Activated CD4-positive, alpha-beta T cell treated with anti-CD3 and anti-CD28 coated beads for 1 hour (primary cell): Measurements from ENCODE around the gene TNFAIP2.
A peak's percentile ranks its signal among the peaks of the same experiment; 100 is the strongest.

Experiments used
- DNase-seq: peaks from one replicate; pipeline ENCODE4 v3.0.0-alpha.2; 2020

Gene TNFAIP2

DNA sequence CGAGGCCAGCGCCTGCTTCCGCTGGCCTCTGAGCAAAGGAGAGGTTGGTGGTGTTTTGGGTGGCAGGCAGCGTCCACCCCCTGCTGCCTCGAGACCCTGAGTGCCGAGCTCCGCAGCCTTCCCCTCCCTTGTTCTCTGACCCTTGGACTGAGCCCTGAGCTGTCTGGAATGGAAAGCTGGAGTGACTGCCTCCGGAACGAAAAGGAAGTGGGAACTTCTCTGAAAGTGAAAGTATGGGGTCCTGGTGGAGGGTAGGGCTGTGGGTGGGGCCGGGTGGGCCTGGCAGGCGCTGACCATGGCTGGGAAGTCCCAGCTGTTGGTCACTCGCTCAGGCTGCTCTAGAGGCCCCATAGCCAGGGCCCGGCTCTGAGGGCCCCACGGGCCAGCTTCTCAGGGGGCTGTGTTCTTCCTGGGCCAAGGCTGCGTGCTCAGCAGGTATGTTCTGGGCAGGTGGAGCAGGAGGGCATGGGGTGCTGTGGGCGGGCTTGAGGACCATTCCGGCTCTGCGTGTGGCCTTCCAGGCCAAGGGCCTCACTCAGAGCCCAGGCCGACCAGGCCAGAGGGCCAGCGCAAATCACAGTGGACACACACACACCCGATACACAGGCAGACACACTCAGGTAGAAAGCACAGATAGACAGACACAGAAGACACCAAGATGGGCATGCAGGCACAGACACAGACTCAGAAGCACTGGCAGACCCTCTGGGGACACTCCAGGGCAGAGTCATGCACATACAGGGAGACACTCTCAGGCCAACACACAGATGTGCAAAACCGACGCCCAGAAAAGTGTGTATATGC, 28.7 kb upstream of the TNFAIP2 start, which contains the start of gene EXOC3L4:
TSS of gene EXOC3L4 (plus strand) at position 320 of the 804 bp plus-strand sequence. CDS start 5,495 bp downstream, outside the sequence.
- DNase-seq = no peak

DNA sequence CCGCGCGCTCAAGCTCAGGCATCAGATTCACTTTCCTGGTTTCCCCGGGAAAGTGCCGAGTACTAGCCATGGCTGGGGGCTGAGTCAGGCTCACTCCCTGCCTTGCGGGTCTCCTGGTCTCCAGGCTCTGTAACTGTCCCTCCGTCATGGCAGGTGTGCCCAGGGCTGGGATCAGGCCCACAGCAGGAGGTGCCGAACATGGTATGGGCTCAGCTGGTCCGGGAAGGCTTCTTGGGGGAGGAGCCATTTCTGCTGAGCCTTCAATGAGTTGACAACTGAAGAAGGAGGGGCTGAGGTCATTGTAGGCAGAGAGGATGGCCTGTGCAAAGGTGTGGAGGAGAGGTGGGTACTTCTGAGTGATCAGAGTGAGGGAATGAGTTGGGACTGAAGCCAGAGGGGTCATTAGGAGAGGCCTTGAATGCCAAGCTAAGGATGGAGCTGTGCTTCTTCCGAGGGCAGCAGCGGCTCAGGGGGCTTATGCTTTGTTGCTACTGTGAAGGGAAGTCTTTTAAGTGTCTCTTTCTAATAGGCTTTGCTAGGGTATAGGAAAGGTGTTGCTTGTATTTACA, 28.0 kb upstream of the TNFAIP2 start:
- DNase-seq = no peak

DNA sequence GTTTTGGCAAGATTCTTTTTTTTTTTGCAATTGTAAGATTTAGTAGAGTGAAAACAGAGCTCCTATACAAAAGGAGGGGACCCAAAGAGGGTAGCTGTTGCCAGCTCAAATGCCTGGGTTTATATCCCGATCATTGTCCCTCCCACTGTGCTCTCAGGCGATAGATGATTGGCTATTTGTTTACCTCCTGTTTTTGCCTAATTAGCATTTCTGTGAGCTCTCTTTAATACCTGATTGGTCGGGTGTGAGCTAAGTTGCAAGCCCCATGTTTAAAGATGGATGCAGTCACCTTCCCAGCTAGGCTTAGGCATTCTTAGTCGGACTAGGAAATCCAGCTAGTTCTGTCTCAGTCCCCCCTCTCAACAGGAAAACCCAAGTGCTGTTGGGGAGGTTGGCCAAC, 26.9 kb upstream of the TNFAIP2 start:
- no peak for DNase-seq

GRCh38 chr14:103097244-103097993, 25.8 kb upstream of the TNFAIP2 start:
- DNase-seq = no peak

GRCh38 chr14:103097994-103098957, 25.0 kb upstream of the TNFAIP2 start:
- no peak for DNase-seq

- DNase-seq = no peak
Observed at GRCh38 chr14:103099081-103099732, 24.1 kb upstream of the TNFAIP2 start.

DNA sequence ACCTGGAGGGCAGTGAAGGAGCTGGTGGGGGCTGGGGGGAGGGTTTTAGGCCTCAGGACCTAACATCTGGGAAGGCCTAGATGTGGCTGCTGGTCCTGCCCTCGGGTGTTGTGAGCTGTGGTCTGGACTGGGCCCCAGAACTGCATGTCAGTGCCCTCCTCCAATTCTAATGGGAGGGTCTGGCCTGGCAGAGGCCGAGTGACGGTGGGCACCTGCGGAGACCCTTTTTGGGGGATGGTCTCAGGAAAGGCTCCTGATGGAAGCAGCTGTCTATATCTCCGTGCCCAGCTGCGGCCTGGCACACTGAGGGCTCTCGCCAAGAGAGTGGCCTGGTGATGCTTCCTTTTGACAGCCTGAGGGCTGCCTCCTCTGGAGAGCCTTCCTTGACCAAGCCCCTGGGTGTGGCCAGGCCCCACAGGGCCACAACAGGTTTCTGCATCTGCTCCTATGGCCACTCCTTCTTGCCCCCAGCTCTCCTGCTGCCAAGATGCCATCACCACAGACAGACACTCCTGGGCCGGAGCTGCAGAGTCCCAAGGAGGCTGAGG, 23.5 kb upstream of the TNFAIP2 start:
- DNase-seq = no peak

DNA sequence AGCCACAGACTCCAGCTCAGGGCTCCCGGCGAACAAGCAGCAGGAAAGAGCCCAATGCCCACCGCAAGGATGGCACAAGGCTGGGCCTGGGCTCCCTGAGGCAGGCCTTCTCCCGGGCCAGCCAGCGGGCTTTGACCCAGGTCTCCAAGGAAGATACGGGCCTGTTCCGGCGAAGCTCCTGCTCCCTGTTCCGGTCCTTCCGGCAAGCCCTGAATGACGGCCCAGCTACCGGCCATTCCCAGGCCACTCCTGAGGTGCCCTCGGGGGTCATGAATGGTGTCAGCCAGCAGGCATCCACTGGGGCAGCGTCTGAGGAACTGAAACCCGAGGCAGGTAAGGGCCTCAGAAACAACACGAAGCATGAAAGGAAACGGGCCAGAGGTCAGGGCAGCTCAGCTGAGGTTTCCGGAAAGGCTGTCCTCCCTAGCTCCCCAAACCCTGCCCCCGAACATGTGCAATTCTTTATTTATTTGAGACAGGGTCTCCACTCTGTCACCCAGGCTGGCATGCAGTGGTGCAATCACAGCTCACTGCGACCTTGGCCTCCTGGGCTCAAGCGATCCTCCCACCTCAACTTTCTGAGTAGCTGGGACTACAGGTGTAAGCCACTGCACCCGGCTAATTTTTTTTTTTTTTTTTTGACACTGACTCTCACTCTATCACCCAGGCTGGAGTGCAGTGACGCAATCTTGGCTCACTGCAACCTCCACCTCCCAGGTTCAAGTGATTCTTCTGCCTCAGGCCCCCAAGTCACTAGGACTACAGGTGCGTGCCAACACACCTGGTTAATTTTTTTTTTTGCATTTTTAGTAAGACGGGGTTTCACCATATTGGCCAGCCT, 22.8 kb upstream of the TNFAIP2 start:
- DNase-seq = no peak

GRCh38 chr14:103101257-103101962, 21.9 kb upstream of the TNFAIP2 start:
- DNase-seq = no peak

GRCh38 chr14:103101963-103102688, 21.1 kb upstream of the TNFAIP2 start:
- no peak for DNase-seq

DNA sequence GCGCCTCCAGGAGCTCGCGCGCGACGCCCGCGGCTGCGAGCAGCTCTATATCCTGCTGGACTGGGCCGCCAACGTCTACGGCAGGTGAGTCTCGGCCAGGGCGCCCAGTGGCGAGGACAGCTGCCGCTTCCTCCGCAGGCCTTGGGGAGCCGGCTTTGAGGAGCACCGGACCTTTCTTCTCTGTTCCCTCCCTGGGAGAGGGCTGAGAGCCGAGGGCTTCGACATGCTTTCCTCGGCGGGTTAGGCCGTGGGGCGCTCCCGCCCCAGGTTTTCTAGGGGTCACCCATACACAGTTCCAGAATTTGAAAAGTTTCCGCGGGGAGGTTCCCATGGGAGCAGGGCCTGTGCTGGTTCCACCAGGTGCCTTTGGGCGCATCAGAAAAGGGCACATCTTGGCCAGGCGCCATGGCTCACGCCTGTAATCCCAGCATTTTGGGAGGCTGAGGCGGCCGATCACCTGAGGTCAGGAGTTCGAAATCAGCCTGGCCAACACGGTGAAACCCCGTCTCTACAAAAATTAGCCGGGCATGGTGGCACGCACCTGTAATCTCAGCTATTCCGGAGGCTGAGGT, 20.5 kb upstream of the TNFAIP2 start:
- DNase-seq = no peak

DNA sequence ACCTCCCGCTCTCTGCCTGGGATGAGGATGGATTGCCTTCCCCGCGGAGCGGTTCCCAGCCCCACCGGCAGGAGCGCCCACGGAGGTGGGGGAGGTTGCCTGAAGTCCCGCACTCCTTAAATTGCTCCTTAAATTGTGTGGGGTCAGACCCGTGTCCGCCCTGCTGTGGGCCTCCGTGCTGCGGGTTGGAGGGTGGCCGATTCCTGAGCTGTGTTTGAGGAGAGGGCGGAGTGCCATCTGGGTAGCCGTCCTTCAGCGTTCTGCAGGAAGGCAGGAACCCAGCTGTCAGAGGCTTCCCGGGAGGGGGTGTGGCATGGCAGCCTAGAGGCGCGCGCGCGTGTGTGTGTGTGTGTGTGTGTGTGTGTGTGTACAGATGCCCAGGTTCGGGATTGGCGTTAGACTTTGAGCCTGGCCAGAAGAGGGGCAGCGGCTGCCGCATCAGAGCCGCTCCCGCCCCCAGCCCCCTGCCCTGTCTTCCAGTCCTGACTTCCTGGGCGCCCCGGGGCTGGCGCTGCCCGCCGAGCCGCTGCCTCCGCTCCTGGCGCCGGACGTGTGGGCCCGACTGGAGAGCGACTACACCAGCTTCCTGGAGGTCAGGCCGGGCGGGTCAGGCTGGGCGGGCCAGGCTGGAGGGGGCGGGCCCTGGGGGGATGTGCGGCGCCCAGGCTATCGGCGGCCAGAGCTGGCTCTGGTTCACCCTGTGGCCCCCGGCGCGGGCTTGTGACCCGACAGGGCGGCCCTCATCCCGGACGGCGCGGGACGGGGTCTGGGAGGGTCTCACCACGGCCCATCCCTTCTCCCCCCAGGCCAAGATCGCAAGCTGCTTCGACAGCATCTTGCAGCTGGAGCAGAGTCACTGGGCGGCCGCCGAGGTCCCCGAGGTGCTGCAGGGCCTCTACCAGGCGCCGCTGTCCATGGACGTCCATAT, 19.5 kb upstream of the TNFAIP2 start:
- no peak for DNase-seq

DNA sequence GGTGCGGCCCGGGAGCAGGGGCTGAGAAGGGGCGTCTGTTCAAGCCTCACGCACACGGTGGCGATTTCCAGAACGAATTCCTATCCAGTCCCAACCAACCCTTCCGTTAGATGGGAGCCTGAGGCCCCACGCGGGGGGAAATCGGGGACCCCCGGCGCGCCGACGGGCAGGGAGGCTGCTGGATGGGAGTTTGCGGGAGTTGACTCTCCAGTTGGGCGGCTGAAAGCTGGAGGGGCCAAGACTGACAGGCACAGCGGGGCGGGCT, 18.9 kb upstream of the TNFAIP2 start:
- no peak for DNase-seq

- DNase-seq = peak; percentile 63
Observed at GRCh38 chr14:103104654-103105452, 18.4 kb upstream of the TNFAIP2 start.

- no peak for DNase-seq
Observed at GRCh38 chr14:103105580-103106150, 17.6 kb upstream of the TNFAIP2 start.

GRCh38 chr14:103107455-103107854, 15.8 kb upstream of the TNFAIP2 start:
- DNase-seq = no peak
